Coronary artery (tissue), 2 donors: Measurements from ENCODE around the gene MORN1.

Source experiments
- DNase-seq: peaks from one replicate; pipeline ENCODE4 v3.0.0-alpha.2; 2017; ENCODE audit warnings: low spot score
- H3K27ac ChIP-seq, 2 donors: fragments of 200-600 bp; sonication (generic); one replicate each; pipeline ENCODE4 v1.5.1; 2016 to 2019
- H3K4me3 ChIP-seq: fragments of 200-600 bp; sonication (generic); 2 replicates; pipeline ENCODE4 v1.5.1; 2016; ENCODE audit warnings: mild to moderate bottlenecking, moderate library complexity
- TF ChIP-seq, protein P1 (sequence below): fragments of 200-600 bp; sonication (generic); IDR thresholded peaks from one replicate; pipeline ENCODE4 v1.5.1; 2019; ENCODE audit warnings: antibody characterized with exemption

MORN1 gene

DNA sequence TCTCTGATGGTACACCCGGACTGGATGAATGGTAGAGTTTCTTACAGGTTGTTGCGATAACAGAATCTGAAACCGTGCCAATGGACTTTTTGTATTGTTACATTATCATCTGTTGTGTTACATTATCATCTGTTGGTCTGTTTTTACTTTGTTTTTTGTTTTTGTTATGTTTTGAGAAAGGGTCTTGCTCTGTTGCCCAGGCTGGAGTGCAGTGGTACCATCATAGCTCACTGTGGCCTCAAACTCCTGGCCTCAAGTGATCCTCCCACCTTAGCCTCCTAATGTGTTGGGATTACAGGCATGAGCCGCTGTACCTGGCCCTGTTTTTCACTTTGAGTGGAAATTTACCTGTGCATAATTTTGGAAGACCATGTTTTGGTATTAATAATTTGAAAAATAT lies 31.2 kb upstream of the MORN1 start:
- Histone ChIP-seq H3K4me3 (no peak overlapping the region), H3K27ac (no peak overlapping the region)
- TF ChIP-seq, protein P1, sequence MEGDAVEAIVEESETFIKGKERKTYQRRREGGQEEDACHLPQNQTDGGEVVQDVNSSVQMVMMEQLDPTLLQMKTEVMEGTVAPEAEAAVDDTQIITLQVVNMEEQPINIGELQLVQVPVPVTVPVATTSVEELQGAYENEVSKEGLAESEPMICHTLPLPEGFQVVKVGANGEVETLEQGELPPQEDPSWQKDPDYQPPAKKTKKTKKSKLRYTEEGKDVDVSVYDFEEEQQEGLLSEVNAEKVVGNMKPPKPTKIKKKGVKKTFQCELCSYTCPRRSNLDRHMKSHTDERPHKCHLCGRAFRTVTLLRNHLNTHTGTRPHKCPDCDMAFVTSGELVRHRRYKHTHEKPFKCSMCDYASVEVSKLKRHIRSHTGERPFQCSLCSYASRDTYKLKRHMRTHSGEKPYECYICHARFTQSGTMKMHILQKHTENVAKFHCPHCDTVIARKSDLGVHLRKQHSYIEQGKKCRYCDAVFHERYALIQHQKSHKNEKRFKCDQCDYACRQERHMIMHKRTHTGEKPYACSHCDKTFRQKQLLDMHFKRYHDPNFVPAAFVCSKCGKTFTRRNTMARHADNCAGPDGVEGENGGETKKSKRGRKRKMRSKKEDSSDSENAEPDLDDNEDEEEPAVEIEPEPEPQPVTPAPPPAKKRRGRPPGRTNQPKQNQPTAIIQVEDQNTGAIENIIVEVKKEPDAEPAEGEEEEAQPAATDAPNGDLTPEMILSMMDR, result no peak
- no peak for DNase-seq

DNA sequence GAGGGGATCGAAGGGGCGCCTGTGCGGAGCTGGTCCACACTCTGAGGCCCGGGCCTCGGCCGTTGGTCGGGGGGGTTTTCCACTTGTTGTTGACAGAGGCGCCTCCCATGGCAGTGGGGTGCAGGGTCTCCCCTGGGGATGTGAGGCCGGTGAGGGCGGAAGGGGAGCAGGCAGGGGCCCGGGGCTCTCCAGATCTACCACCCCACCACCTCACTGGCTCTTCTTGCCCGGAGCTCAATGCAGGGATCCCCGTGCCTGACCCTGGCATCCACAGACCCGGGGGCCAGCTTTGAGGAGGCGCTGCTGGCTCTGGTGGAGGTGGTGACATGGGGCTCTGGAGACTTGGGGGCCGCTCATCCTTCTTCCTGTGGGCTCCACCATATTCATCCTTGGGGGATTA lies 28.1 kb upstream of the MORN1 start:
- H3K27ac ChIP-seq, result no peak overlapping the region
- DNase-seq, result no peak
- TF ChIP-seq, protein P1, result no peak
- H3K4me3 ChIP-seq, result no peak overlapping the region

DNA sequence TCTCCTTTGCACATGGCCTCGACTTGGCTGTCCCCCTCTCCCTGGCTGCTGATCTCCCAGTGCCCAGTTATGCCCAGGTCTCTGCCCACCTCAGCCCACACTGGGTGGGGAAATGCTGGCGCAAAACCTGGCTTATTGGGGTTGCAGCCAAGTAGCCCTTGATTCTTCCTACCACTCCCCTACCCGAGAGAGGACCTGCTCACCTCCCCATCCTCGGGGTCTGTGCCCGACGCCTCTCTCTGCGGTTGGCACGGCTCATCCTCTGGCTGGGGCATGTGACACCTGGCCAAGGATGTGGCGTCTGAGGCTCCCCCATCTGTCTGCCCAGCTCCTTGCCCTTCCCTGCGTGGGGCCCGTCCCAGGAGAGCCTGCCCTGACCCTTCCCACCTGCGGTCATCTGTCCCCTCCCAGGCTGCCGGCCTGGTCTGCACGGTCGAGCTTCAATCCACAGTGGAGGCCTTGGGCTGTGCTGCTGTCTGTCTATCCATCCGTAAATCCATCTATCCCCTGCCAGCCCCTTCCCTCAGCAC lies 27.5 kb upstream of the MORN1 start:
- TF ChIP-seq, protein P1, result no peak
- Histone ChIP-seq H3K27ac (no peak overlapping the region), H3K4me3 (no peak overlapping the region)
- no peak for DNase-seq

DNA sequence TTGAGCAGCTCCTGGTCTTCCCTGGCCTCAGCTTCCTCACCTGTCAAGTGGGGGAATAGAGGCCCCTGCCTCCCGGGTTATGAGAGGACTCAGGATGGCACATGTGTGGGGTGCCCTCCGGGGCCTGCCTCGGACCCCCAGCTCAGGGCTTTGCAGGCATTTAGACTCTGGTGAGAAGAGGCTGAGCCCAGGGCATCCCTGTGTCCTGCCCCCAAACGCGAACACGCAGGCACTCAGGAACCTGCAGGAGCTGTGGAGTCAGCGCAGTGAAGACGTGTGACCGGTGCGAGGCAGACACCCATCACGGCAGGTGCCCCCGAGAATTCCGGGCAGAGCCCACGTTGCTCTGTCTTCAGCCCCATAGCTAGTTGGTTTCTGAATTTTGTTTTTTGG lies 26.5 kb upstream of the MORN1 start:
- no peak for DNase-seq
- no peak overlapping the region for H3K4me3 ChIP-seq
- TF ChIP-seq, protein P1, result no peak
- H3K27ac ChIP-seq, result no peak overlapping the region

DNA sequence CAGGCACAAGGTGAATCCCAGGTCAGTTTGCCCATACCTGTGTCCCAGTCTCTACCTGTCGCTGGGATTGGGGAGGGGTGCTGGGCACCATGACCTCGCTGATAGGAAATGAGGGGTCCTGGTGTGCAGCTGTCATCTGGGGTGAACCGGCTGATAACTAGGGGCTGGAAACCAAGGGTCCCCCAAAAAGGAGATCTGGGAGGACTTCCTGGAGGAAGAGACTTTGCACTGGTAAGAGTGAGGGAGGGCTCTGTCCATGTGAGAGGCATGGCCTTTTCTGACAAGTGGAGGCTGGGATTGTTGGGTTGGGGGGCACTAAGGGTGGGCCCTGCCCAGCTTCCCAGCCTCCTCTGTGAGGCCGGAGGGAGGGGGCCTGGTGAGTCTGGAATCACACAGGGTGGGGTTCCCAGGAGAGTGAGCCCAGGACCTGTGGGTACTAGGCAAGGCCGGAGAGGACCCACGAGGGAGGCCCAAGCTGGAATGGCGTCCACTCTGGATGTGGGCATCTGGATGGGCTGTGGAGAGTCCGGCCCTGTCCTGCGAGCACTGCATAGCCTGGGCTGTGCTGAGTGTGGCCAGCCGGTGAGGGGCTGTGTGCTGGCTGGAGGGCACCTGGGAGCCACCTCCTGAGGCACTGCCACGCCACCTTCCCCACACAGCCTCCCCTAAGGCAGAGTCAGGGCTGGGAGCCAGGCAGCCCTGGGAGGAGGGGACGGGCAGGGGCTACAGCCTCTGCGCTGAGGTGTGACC lies 25.9 kb upstream of the MORN1 start:
- no peak overlapping the region for H3K4me3 ChIP-seq
- no peak overlapping the region for H3K27ac ChIP-seq
- TF ChIP-seq, protein P1, result no peak
- no peak for DNase-seq

DNA sequence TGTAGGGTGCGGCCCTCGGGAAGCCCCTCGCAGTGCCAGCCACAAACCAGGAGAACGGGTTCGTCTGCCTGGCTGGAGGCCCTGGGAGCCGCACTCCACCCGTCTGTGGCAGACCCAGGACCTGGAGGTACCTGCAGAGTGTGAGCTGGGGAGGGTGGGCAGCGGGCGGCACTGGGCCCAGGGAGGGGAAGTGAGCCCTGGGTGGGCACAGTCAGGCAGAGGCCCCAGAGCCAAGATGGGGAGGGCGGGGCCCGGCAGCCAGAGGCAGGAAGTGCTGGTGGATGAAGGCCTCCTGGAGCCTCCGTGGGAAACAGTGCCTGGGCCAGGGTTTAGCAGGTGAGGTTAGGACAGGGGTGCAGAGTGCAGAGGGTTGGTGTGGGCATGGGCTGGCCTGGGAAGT lies 25.0 kb upstream of the MORN1 start:
- Histone ChIP-seq H3K27ac (no peak overlapping the region), H3K4me3 (no peak overlapping the region)
- TF ChIP-seq, protein P1, result no peak
- DNase-seq, result no peak

DNA sequence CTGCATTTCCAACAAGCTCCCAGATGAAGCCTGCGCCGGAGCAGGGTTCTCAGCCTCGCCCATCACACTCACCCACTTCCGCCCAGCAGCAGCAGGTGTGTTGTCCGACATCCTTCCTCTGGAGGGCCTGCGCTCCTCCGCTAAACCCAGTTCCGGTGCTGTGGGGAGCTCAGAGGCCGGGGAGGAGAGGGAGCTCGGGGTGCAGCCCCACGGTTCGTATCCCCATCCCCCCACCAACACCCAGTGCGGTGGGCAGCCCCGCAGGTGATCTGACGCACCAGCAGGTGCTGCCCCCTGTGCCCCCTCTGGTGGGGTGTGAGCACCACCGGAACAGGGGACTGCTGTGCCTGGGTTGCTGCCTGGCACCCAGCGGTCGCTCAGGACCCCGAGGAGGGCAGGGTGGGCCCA lies 24.5 kb upstream of the MORN1 start:
- Histone ChIP-seq H3K4me3 (no peak overlapping the region), H3K27ac (no peak overlapping the region)
- TF ChIP-seq, protein P1, result no peak
- no peak for DNase-seq
